NCI-H345 treated with DMSO at 0.1 percent for 48 hours (cell line): ENCODE measurements around the gene CASTOR1.

Experiments used
- DNase-seq: peaks from one replicate; lab custom pipeline; 2025; ENCODE audit not compliant: unreplicated experiment; lab: John Stamatoyannopoulos, UW

CASTOR1 gene

GRCh38 chr22:30320021-30320556 is 30.8 kb upstream of the CASTOR1 start:
- DNase-seq, result no peak

DNA sequence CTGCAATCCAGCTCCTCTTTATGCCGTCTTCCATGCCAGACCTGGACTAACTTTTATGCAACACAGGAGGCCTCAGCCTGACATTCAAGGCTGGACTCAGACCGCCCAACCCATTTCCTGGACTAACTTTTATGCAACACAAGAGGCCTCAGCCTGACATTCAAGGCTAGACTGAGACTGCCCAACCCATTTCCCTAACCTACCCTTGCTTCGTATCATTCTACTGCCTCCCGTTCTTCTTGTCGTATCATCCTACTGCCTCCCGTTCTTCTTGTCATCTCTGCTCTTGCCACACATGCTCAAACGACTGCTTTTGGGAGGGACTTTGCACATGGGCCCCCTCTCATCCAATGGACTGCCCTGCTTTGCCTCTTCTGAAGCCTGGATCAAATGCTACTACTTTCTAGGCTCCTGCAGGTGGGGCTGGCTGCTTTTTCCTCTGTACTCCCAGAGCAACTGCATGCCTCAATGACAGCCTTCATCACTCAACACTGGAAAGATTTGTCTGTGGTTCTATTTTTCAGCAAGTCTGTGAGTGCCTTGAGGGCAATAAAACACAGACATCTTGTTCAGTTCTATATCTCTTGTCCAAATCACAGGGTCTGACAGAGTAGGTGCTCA is 29.6 kb upstream of the CASTOR1 start:
- DNase-seq, result no peak

DNA sequence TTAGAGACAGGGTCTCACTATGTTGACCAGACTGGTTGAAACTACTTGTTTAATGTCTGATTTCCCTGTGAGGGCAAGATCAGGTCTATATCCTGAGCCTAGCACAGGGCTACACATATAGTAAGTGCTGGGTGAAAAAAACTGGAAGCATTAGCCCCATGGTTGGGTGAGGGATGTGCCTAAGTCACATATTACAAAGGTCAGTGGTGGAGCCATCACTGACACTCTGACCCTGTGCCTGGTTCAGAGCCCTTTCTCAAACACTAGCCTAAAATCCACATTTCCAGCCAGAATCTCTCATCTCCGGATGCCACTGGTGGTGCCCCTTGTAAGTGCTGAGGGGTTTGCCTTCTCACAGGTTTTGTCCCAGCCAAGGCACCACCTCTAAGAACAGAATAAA is 28.5 kb upstream of the CASTOR1 start:
- DNase-seq, result no peak

DNA sequence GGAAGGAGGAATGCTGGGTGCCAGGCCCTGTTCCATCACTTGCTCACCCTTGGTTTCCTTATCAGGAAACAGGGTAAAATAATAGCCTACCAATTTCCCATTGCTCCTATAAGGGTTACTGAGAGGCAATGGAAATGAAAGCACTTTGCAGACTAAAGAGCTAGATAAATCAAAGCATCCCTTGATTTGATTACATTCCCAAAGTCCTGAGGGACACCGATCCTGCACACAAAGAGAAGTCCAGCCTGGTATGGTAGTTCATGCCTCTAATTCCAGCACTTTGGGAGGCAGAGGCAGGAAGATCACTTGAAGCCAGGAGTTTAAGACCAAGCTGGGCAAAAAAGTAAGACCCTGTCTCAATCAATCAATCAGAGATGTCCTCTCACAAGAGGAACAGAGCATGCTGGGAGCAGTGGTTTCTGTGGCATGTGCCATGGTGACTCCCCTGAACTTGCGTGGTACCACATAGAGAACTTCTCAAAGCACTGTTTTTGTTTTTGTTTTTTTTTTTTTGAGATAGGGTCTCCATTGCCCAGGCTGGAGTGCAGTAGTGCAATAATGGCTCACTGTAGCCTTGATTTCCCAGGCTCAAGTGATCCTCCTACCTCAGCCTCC is 26.8 kb upstream of the CASTOR1 start:
- no peak for DNase-seq

GRCh38 chr22:30314915-30315314 is 25.6 kb upstream of the CASTOR1 start:
- DNase-seq, result no peak

GRCh38 chr22:30313527-30314363 is 24.4 kb upstream of the CASTOR1 start:
- no peak for DNase-seq

DNA sequence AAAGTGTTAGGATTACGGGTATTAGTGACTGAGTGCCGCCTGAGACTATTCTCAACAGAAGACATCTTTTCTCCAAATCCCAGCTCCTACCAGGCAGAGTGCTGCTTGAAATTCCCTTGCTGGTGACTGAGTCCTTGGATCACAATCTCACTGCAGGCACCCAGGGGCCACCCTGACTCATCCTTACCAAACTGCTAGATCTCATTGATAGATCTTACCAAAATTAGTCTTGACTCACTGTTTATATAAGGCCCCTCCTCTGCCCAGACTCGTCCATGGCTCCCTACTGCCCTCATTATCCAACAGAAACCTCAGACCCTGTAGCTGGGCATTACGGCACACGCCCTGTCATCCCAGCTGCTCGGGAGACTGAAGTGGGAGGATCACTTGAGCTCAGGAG is 22.7 kb upstream of the CASTOR1 start:
- DNase-seq, result no peak

DNA sequence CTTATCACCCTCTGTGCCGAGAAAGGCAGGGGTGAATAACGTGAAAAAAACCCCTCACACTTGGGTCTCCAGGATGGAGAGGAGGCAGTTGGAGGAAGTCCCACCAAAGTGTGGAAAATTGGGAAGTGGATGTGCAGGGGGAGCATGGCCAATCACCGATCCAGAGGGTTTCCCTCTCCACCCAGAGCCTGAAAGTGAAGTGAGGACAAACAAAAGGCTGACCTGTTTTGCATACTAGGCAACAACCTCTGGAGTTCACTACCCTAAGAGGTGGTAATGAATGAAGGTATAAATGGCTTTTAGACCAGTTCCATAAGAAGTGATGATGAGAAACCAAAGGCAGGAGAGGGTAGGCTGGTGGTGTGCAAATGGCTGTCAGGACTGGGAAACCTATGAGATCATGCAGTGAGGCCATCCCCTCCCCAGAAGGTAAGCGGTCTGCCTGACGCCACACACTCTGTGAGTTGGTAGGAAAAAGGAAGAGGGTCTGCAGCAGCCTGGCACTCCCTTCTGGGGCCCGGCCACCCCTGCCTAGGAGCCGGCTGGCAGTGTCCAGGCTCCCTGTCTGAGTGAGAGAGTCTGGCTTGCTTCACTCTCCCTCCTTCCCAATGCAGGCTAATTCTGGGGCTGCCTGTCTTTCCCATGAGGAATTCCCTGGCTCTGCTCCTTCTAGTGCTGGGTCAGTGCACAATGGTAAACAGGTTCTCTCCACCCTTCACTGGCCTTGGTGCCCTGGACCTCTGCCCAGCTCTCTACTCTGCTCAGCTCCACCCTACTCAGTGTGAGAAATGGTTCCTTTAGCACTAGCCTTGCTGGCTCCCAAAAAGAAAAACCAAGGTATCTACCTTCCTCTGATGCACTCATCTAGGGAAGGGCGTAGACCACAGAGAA is 21.8 kb upstream of the CASTOR1 start:
- DNase-seq, result no peak

GRCh38 chr22:30309951-30310741 is 20.8 kb upstream of the CASTOR1 start:
- no peak for DNase-seq

GRCh38 chr22:30308518-30309230 is 19.4 kb upstream of the CASTOR1 start:
- no peak for DNase-seq

GRCh38 chr22:30308093-30308492 is 18.8 kb upstream of the CASTOR1 start:
- no peak for DNase-seq

GRCh38 chr22:30307041-30307574 is 17.8 kb upstream of the CASTOR1 start:
- DNase-seq, result no peak

GRCh38 chr22:30306627-30307011 is 17.3 kb upstream of the CASTOR1 start:
- DNase-seq, result no peak

DNA sequence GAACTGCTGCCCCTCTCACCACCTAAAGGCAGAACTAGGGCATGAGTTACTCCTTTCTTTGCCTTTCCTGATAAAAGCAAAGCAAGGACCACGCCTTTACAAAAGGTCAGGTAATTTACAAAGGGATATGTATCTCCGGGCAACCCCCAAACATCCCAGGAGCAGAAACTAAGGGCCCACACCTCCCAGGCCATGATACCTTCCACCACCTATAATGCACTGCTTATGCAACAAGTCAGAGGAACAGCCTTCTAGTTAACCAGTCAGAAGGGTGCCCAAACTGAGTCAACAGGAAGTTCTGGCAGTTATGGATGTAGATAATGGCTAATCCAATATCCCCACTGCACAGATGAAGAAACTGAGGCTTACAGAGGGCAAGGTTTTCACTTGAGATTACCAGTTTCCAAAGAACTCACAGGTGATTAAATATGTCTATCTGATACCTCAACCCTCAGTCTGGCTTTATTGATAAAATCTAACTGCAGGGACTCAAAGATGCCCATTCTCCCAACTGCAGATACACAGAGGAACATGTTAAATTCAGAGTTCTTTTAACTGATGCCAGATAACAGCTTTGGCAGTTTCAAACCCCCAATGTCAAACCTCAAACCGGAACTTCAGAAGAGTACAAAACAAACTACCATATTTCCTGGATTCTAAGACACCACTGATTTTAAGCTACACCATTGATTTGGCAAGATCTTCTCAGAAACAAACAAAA is 16.8 kb upstream of the CASTOR1 start:
- no peak for DNase-seq

- no peak for DNase-seq
These were observed 16.2 kb upstream of the CASTOR1 start for GRCh38 chr22:30305519-30305905.

- no peak for DNase-seq
These were observed 15.4 kb upstream of the CASTOR1 start for GRCh38 chr22:30304495-30305244.

DNA sequence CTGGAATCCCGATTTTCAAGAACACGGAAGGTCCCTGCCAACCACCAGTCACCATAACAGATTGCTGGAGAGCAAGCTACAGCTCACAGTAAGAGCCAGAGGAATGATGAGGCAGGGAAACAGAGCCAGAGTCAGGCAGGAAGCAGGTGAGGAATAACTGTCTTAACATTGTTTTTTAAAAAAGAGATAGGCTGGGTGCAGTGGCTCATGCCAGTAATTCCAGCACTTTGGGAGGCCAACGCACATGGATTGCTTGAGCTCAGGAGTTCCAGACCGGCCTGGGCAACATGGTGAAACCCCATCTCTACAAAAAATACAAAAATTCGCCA is 13.5 kb upstream of the CASTOR1 start:
- no peak for DNase-seq
